HEK293T (cell line): ENCODE measurements around the gene TANK.

Source experiments
- BHLHE40 ChIP-seq: fragments of 450-650 bp; IDR thresholded peaks from 2 replicates; pipeline ENCODE4 v1.6.1; 2016; ENCODE audit warnings: mild to moderate bottlenecking, moderate library complexity, borderline replicate concordance
- CTBP1 ChIP-seq: fragments of 450-650 bp; IDR thresholded peaks from 2 replicates; pipeline ENCODE4 v1.6.1; 2016; ENCODE audit warnings: borderline replicate concordance
- FOXA1 ChIP-seq: fragments of 450-650 bp; IDR thresholded peaks from 2 replicates; pipeline ENCODE4 v1.6.1; 2016; ENCODE audit warnings: mild to moderate bottlenecking
- FOXK2 ChIP-seq: fragments of 450-650 bp; IDR thresholded peaks from 2 replicates; pipeline ENCODE4 v1.6.1; 2016; ENCODE audit warnings: mild to moderate bottlenecking
- FOXM1 ChIP-seq: fragments of 450-650 bp; IDR thresholded peaks from 2 replicates; pipeline ENCODE4 v1.6.1; 2017; ENCODE audit warnings: mild to moderate bottlenecking, borderline replicate concordance
- L3MBTL2 ChIP-seq: fragments of 450-650 bp; conservative IDR thresholded peaks from 2 replicates; pipeline ENCODE4 v1.6.1; 2016; ENCODE audit warnings: mild to moderate bottlenecking
- NFRKB ChIP-seq: fragments of 450-650 bp; IDR thresholded peaks from 2 replicates; pipeline ENCODE4 v1.6.1; 2016; ENCODE audit warnings: mild to moderate bottlenecking, moderate library complexity
- SUZ12 ChIP-seq: fragments of 450-650 bp; IDR thresholded peaks from 2 replicates; pipeline ENCODE4 v1.6.1; 2016; ENCODE audit warnings: mild to moderate bottlenecking
- TF ChIP-seq, protein P1 (sequence below): fragments of 450-650 bp; IDR thresholded peaks from 2 replicates; pipeline ENCODE4 v1.6.1; 2016

DNA sequence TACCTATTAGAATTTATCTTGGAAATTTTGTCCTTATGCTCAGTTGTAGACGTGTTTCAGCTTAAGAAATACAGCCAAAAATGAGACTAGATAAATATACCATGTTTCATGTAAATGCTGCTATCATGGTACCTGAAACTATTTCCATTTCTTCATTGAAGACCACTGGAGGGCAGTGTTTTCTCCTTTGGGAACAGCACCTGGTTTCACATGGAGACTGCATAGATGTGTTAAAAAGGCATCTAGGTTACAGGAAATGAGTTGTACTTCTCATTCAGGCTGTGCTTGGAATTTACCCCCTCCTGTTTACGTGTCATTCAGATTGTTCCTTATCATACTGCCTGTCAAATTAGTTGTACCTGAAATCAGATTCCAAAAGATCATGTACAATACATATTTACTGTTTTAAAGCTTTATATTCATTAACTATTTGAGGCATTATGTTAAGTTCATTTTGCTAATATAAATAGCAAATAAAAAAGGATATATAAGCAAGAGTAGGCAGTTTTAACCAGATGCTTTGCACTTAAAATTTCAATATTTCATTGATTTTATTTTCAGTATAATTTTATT lies 90.7 kb downstream of the TANK start:
- TF ChIP-seq BHLHE40 (no peak), FOXM1 (no peak), FOXA1 (no peak), SUZ12 (no peak), NFRKB (no peak), FOXK2 (no peak), CTBP1 (no peak), L3MBTL2 (no peak)
- TF ChIP-seq, protein P1, sequence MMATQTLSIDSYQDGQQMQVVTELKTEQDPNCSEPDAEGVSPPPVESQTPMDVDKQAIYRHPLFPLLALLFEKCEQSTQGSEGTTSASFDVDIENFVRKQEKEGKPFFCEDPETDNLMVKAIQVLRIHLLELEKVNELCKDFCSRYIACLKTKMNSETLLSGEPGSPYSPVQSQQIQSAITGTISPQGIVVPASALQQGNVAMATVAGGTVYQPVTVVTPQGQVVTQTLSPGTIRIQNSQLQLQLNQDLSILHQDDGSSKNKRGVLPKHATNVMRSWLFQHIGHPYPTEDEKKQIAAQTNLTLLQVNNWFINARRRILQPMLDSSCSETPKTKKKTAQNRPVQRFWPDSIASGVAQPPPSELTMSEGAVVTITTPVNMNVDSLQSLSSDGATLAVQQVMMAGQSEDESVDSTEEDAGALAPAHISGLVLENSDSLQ, result no peak
